Brain microvascular endothelial cell (primary cell): ENCODE data around the gene CNNM3.
"Not testable (repeated sequence)": the region's sequence is repeated elsewhere in the genome, so short reads cannot be mapped to it uniquely, and the experiment has no call there.

ENCODE experiments used
- DNase-seq: peaks from one replicate; pipeline ENCODE4 v3.0.0-alpha.2; 2020
- H3K27ac ChIP-seq: fragments of 250-450 bp; sonication (Bioruptor Pico); 2 replicates; pipeline ENCODE4 v1.5.1; 2020; ENCODE audit warnings: mild to moderate bottlenecking, moderate library complexity
- H3K27me3 ChIP-seq: fragments of 250-450 bp; sonication (Bioruptor Pico); replicated peaks from 2 replicates; pipeline ENCODE4 v1.5.1; 2020; ENCODE audit warnings: mild to moderate bottlenecking
- H3K36me3 ChIP-seq: fragments of 250-450 bp; sonication (Bioruptor Pico); replicated peaks from 2 replicates; pipeline ENCODE4 v1.5.1; 2020; ENCODE audit warnings: mild to moderate bottlenecking
- H3K4me3 ChIP-seq: 2 replicates; pipeline ENCODE4 v1.5.1; 2011; ENCODE audit warnings: low read depth, mild to moderate bottlenecking, control low read depth, low read length, moderate library complexity
- CTCF ChIP-seq: IDR thresholded peaks from 2 replicates; pipeline ENCODE4 v1.5.1; 2011; ENCODE audit warnings: low read depth, mild to moderate bottlenecking, moderate library complexity, low read length, control low read depth, inconsistent platforms; ENCODE audit errors: missing control alignments
- in situ Hi-C: cut with HindIII; loops from 2 replicates; pipeline ENCODE4 v1.10.0; 2017; ENCODE audit warnings: low sequenced_read_pairs, low pct_ligation_motif_present

CNNM3 gene

GRCh38 chr2:96861074-96861473, 45.0 kb downstream of the CNNM3 start:
- H3K4me3 ChIP-seq: no peak overlapping the region
- no peak for TF ChIP-seq CTCF
- H3K27me3 ChIP-seq: no peaks in the 10 kb centered on the region
- H3K36me3 ChIP-seq: peaks cover 58% of the 10 kb centered on the region
- H3K27ac ChIP-seq: no peak overlapping the region
- no peak for DNase-seq
- in situ Hi-C loops: no loop called here

GRCh38 chr2:96863056-96863455, 47.0 kb downstream of the CNNM3 start:
- not testable (repeated sequence) for H3K4me3 ChIP-seq, DNase-seq

GRCh38 chr2:96863575-96864342, 47.7 kb downstream of the CNNM3 start:
- DNase-seq: no peak
- TF ChIP-seq CTCF: no peak
- no peak overlapping the region for H3K27ac ChIP-seq
- H3K27me3 ChIP-seq: no peaks in the 10 kb centered on the region
- no peak overlapping the region for H3K4me3 ChIP-seq
- peaks cover 68% of the 10 kb centered on the region for H3K36me3 ChIP-seq
- in situ Hi-C loops: no loop called here

More at GRCh38 chr2:96863056-96863455, 47.0 kb downstream of the CNNM3 start:
- H3K27ac ChIP-seq, in situ Hi-C loops, H3K27me3 ChIP-seq: not testable (repeated sequence)
- H3K36me3 ChIP-seq: peaks cover 68% of the 10 kb centered on the region

GRCh38 chr2:96864343-96865091, 48.4 kb downstream of the CNNM3 start:
- H3K27ac ChIP-seq: no peak overlapping the region
- H3K36me3 ChIP-seq: peaks cover 68% of the 10 kb centered on the region
- no peak for TF ChIP-seq CTCF
- DNase-seq: no peak
- H3K27me3 ChIP-seq: no peaks in the 10 kb centered on the region
- no peak overlapping the region for H3K4me3 ChIP-seq
- in situ Hi-C loops: no loop called here

- H3K36me3 ChIP-seq: peaks cover 62% of the 10 kb centered on the region
- no peak for TF ChIP-seq CTCF
- no peak overlapping the region for H3K4me3 ChIP-seq
- H3K27me3 ChIP-seq: no peaks in the 10 kb centered on the region
- in situ Hi-C loops: no loop called here
- no peak overlapping the region for H3K27ac ChIP-seq
- no peak for DNase-seq
These were observed 49.6 kb downstream of the CNNM3 start for GRCh38 chr2:96865654-96866053.

GRCh38 chr2:96866149-96866548, 50.1 kb downstream of the CNNM3 start:
- DNase-seq: no peak
- Histone ChIP-seq H3K27me3 (no peaks in the 10 kb centered on the region), H3K36me3 (peaks cover 57% of the 10 kb centered on the region), H3K4me3 (no peak overlapping the region), H3K27ac (no peak overlapping the region)
- TF ChIP-seq CTCF: no peak
- in situ Hi-C loops: no loop called here
